Measurements from ENCODE around the gene ZMIZ2. TPM values are rescaled to one million over a fixed set of nuclear protein-coding genes. Genes with fewer than 3 reads are reported as not detected.

Gene ZMIZ2
- total RNA-seq, 1 experiment from 2014 or later, result 142 TPM

- Histone ChIP-seq H3K4me2 (no peak overlapping the region), H3K27me3 (ENCODE audit: insufficient read depth, low read depth) (no peaks in the 10 kb centered on the region), H4K20me1 (ENCODE audit: insufficient read depth) (peaks cover 21% of the 10 kb centered on the region), H3K4me1 (replicated peaks; ENCODE audit: insufficient read depth) (peaks cover 17% of the 10 kb centered on the region), H3K4me3 (no peak overlapping the region), H3K27ac (no peak overlapping the region), H3K9me3 (ENCODE audit: insufficient read depth, low read depth) (no peaks in the 10 kb centered on the region), H3K79me2 (ENCODE audit: low read depth) (peaks cover 52% of the 10 kb centered on the region), H3F3A (ENCODE audit: insufficient read depth, low read depth) (peaks cover 7% of the 10 kb centered on the region; the same call in 1 of the 2 replicates), H3K36me3 (ENCODE audit: low read depth) (peaks cover 12% of the 10 kb centered on the region; the same call in 1 of the 2 replicates), H3K9me2 (ENCODE audit: insufficient read depth) (no peaks in the 10 kb centered on the region), H2AFZ (no peak overlapping the region)
- POLR2A ChIA-PET (ENCODE audit: unreplicated experiment), result no interaction called here
- no TSS peak for BruUV-seq (replicated peaks)
- no peak for TF ChIP-seq EZH2 (IDR thresholded peaks at IDR 0.05; ENCODE audit: low read depth)
- TF ChIP-seq, protein P1, sequence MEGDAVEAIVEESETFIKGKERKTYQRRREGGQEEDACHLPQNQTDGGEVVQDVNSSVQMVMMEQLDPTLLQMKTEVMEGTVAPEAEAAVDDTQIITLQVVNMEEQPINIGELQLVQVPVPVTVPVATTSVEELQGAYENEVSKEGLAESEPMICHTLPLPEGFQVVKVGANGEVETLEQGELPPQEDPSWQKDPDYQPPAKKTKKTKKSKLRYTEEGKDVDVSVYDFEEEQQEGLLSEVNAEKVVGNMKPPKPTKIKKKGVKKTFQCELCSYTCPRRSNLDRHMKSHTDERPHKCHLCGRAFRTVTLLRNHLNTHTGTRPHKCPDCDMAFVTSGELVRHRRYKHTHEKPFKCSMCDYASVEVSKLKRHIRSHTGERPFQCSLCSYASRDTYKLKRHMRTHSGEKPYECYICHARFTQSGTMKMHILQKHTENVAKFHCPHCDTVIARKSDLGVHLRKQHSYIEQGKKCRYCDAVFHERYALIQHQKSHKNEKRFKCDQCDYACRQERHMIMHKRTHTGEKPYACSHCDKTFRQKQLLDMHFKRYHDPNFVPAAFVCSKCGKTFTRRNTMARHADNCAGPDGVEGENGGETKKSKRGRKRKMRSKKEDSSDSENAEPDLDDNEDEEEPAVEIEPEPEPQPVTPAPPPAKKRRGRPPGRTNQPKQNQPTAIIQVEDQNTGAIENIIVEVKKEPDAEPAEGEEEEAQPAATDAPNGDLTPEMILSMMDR (conservative IDR thresholded peaks at IDR 0.05), result no peak
- CTCF ChIA-PET, result no interaction called here
- intact Hi-C loops (cut with micrococcal nuclease; ENCODE audit: unreplicated experiment), result no loop called here
- DNase-seq, result no peak
Observed at GRCh38 chr7:44754802-44755697, 6.4 kb downstream of the ZMIZ2 start.

- peaks cover 14% of the 10 kb centered on the region; the same call in 1 of the 2 replicates for H3K36me3 ChIP-seq (ENCODE audit: low read depth)
- H3K9me2 ChIP-seq (ENCODE audit: insufficient read depth), result no peaks in the 10 kb centered on the region
- TF ChIP-seq, protein P1 (conservative IDR thresholded peaks at IDR 0.05), result no peak
- no peak for TF ChIP-seq EZH2 (IDR thresholded peaks at IDR 0.05; ENCODE audit: low read depth)
- H3K9me3 ChIP-seq (ENCODE audit: insufficient read depth, low read depth), result no peaks in the 10 kb centered on the region
- H3K79me2 ChIP-seq (ENCODE audit: low read depth), result peaks cover 43% of the 10 kb centered on the region
- DNase-seq, result no peak
- H3K4me2 ChIP-seq, result no peak overlapping the region
- BruUV-seq (replicated peaks), result no TSS peak
- H3K4me3 ChIP-seq, result no peak overlapping the region
- no peak overlapping the region for H2AFZ ChIP-seq
- ChIA-PET POLR2A (ENCODE audit: unreplicated experiment) (no interaction called here), CTCF (no interaction called here)
- peaks cover 8% of the 10 kb centered on the region for H3K4me1 ChIP-seq (replicated peaks; ENCODE audit: insufficient read depth)
- H3F3A ChIP-seq (ENCODE audit: insufficient read depth, low read depth), result peaks cover 13% of the 10 kb centered on the region; the same call in 1 of the 2 replicates
- H3K27me3 ChIP-seq (ENCODE audit: insufficient read depth, low read depth), result no peaks in the 10 kb centered on the region
- H3K27ac ChIP-seq, result no peak overlapping the region
- peaks cover 12% of the 10 kb centered on the region for H4K20me1 ChIP-seq (ENCODE audit: insufficient read depth)
- intact Hi-C loops (cut with micrococcal nuclease; ENCODE audit: unreplicated experiment), result no loop called here
Observed at GRCh38 chr7:44755698-44756627, 7.3 kb downstream of the ZMIZ2 start.

GRCh38 chr7:44756904-44757303 lies 8.3 kb downstream of the ZMIZ2 start:
- Histone ChIP-seq H3K36me3 (ENCODE audit: low read depth) (0 out of 2 replicates have a peak, but pooled peaks cover 10% of the 10 kb centered on the region), H3F3A (ENCODE audit: insufficient read depth, low read depth) (peaks cover 13% of the 10 kb centered on the region; the same call in 1 of the 2 replicates), H3K27me3 (ENCODE audit: insufficient read depth, low read depth) (no peaks in the 10 kb centered on the region), H3K9me2 (ENCODE audit: insufficient read depth) (no peaks in the 10 kb centered on the region), H3K4me1 (replicated peaks; ENCODE audit: insufficient read depth) (no peaks in the 10 kb centered on the region), H3K4me2 (no peak overlapping the region), H4K20me1 (ENCODE audit: insufficient read depth) (peaks cover 12% of the 10 kb centered on the region), H3K4me3 (no peak overlapping the region), H3K9me3 (ENCODE audit: insufficient read depth, low read depth) (no peaks in the 10 kb centered on the region), H3K79me2 (ENCODE audit: low read depth) (peaks cover 34% of the 10 kb centered on the region), H2AFZ (no peak overlapping the region), H3K27ac (no peak overlapping the region)
- BruUV-seq (replicated peaks), result no TSS peak
- CTCF ChIA-PET, result no interaction called here
- intact Hi-C loops (cut with micrococcal nuclease; ENCODE audit: unreplicated experiment), result no loop called here
- POLR2A ChIA-PET (ENCODE audit: unreplicated experiment), result no interaction called here
- no peak for DNase-seq
- no peak for TF ChIP-seq EZH2 (IDR thresholded peaks at IDR 0.05; ENCODE audit: low read depth)
- TF ChIP-seq, protein P1 (conservative IDR thresholded peaks at IDR 0.05), result no peak
